ENCODE data around the gene EAPP. TPM values are rescaled to one million over a fixed set of nuclear protein-coding genes. Genes with fewer than 3 reads are reported as not detected.

Gene EAPP
- total and polyA plus RNA-seq, 2 of the 13 experiments (the other 11 are each of a cell fraction or from before 2014, with no cell fraction given) = 68.7 to 110 TPM

DNA sequence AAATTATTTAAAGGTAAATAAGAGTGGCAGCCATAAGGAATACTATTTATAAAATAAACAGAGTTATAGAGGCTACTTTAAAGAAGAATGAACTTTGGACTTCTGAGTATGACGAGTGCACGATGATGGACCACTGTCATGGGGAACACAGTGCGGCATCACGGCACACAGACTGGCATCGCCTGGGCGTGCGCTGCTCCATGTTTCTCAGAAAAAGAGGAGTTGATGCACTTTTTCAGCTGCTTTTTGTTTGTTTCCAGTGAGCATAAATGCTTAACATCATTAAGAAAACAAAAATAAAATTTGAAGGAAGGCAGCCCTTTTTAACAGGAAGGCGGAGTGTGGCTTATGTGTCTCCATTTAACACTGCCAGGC lies 23.3 kb upstream of the EAPP start (continued):
- TF ChIP-seq, protein P1, sequence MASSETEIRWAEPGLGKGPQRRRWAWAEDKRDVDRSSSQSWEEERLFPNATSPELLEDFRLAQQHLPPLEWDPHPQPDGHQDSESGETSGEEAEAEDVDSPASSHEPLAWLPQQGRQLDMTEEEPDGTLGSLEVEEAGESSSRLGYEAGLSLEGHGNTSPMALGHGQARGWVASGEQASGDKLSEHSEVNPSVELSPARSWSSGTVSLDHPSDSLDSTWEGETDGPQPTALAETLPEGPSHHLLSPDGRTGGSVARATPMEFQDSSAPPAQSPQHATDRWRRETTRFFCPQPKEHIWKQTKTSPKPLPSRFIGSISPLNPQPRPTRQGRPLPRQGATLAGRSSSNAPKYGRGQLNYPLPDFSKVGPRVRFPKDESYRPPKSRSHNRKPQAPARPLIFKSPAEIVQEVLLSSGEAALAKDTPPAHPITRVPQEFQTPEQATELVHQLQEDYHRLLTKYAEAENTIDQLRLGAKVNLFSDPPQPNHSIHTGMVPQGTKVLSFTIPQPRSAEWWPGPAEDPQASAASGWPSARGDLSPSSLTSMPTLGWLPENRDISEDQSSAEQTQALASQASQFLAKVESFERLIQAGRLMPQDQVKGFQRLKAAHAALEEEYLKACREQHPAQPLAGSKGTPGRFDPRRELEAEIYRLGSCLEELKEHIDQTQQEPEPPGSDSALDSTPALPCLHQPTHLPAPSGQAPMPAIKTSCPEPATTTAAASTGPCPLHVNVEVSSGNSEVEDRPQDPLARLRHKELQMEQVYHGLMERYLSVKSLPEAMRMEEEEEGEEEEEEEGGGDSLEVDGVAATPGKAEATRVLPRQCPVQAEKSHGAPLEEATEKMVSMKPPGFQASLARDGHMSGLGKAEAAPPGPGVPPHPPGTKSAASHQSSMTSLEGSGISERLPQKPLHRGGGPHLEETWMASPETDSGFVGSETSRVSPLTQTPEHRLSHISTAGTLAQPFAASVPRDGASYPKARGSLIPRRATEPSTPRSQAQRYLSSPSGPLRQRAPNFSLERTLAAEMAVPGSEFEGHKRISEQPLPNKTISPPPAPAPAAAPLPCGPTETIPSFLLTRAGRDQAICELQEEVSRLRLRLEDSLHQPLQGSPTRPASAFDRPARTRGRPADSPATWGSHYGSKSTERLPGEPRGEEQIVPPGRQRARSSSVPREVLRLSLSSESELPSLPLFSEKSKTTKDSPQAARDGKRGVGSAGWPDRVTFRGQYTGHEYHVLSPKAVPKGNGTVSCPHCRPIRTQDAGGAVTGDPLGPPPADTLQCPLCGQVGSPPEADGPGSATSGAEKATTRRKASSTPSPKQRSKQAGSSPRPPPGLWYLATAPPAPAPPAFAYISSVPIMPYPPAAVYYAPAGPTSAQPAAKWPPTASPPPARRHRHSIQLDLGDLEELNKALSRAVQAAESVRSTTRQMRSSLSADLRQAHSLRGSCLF (CRISPR knock-in tag; IDR thresholded peaks at IDR 0.05; ENCODE audit: borderline replicate concordance) = 0 out of 2 replicates have a peak, but pooled peaks have one; percentile 33
- TF ChIP-seq SMC3 (IDR thresholded peaks at IDR 0.05; ENCODE audit: low read length) (no peak), ZNF550 (CRISPR knock-in tag; IDR thresholded peaks at IDR 0.05; ENCODE audit: borderline replicate concordance) (no peak), RBAK (CRISPR knock-in tag; IDR thresholded peaks at IDR 0.05) (no peak), FOXP1 (IDR thresholded peaks at IDR 0.05) (no peak), FOXP1 (CRISPR knock-in tag; IDR thresholded peaks at IDR 0.05) (no peak), ZNF616 (CRISPR knock-in tag; IDR thresholded peaks at IDR 0.05; ENCODE audit: low read depth) (no peak), SMAD3 (CRISPR knock-in tag; IDR thresholded peaks at IDR 0.05) (no peak), ZNF720 (CRISPR knock-in tag; IDR thresholded peaks at IDR 0.05) (no peak), ZBTB42 (CRISPR knock-in tag; IDR thresholded peaks at IDR 0.05) (no peak), ZNF891 (CRISPR knock-in tag; IDR thresholded peaks at IDR 0.05) (no peak), SAP130 (CRISPR knock-in tag; IDR thresholded peaks at IDR 0.05; ENCODE audit: low read depth) (no peak), HNF4A (CRISPR knock-in tag; IDR thresholded peaks at IDR 0.05) (peak; percentile 47), BCL6 (CRISPR knock-in tag; IDR thresholded peaks at IDR 0.05) (no peak), MTF2 (CRISPR knock-in tag; IDR thresholded peaks at IDR 0.05; ENCODE audit: borderline replicate concordance) (no peak), ZFYVE20 (CRISPR knock-in tag; IDR thresholded peaks at IDR 0.05; ENCODE audit: borderline replicate concordance, low read depth) (no peak), NR3C1 (CRISPR knock-in tag; IDR thresholded peaks at IDR 0.05) (no peak), KAT7 (CRISPR knock-in tag; IDR thresholded peaks at IDR 0.05; ENCODE audit: borderline replicate concordance) (no peak)
- TF ChIP-seq, protein P2, sequence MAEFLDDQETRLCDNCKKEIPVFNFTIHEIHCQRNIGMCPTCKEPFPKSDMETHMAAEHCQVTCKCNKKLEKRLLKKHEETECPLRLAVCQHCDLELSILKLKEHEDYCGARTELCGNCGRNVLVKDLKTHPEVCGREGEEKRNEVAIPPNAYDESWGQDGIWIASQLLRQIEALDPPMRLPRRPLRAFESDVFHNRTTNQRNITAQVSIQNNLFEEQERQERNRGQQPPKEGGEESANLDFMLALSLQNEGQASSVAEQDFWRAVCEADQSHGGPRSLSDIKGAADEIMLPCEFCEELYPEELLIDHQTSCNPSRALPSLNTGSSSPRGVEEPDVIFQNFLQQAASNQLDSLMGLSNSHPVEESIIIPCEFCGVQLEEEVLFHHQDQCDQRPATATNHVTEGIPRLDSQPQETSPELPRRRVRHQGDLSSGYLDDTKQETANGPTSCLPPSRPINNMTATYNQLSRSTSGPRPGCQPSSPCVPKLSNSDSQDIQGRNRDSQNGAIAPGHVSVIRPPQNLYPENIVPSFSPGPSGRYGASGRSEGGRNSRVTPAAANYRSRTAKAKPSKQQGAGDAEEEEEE (CRISPR knock-in tag; IDR thresholded peaks at IDR 0.05; ENCODE audit: borderline replicate concordance) = no peak
- TF ChIP-seq, protein P3, sequence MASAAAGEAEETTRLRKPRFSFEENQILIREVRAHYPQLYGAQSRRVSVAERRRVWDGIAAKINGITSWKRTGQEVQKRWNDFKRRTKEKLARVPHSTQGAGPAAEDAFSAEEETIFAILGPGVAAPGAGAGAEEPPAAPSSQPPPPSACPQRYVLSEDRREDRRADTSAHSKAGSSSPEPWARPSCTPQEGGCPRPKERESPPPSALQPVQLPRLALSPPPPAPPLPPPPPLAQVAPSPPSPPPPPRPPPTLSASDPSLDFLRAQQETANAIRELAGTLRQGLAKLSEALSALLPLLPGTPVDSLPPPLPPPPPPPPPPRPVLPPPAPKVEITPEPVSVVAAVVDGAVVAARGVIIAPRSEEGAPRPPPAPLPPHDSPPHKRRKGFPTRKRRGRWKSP (CRISPR knock-in tag; IDR thresholded peaks at IDR 0.05) = no peak
- TF ChIP-seq, protein P4, sequence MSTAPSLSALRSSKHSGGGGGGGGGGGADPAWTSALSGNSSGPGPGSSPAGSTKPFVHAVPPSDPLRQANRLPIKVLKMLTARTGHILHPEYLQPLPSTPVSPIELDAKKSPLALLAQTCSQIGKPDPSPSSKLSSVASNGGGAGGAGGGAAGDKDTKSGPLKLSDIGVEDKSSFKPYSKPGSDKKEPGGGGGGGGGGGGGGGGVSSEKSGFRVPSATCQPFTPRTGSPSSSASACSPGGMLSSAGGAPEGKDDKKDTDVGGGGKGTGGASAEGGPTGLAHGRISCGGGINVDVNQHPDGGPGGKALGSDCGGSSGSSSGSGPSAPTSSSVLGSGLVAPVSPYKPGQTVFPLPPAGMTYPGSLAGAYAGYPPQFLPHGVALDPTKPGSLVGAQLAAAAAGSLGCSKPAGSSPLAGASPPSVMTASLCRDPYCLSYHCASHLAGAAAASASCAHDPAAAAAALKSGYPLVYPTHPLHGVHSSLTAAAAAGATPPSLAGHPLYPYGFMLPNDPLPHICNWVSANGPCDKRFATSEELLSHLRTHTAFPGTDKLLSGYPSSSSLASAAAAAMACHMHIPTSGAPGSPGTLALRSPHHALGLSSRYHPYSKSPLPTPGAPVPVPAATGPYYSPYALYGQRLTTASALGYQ (CRISPR knock-in tag; IDR thresholded peaks at IDR 0.05) = no peak
- TF ChIP-seq, protein P5, sequence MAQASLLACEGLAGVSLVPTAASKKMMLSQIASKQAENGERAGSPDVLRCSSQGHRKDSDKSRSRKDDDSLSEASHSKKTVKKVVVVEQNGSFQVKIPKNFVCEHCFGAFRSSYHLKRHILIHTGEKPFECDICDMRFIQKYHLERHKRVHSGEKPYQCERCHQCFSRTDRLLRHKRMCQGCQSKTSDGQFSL (CRISPR knock-in tag; IDR thresholded peaks at IDR 0.05) = no peak
- TF ChIP-seq, protein P6, sequence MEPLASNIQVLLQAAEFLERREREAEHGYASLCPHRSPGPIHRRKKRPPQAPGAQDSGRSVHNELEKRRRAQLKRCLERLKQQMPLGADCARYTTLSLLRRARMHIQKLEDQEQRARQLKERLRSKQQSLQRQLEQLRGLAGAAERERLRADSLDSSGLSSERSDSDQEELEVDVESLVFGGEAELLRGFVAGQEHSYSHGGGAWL (CRISPR knock-in tag; IDR thresholded peaks at IDR 0.05) = no peak
